ENCODE data around the gene BRSK2.
"Not testable (repeated sequence)": the region's sequence is repeated elsewhere in the genome, so short reads cannot be mapped to it uniquely, and the experiment has no call there.

The BRSK2 gene

DNA sequence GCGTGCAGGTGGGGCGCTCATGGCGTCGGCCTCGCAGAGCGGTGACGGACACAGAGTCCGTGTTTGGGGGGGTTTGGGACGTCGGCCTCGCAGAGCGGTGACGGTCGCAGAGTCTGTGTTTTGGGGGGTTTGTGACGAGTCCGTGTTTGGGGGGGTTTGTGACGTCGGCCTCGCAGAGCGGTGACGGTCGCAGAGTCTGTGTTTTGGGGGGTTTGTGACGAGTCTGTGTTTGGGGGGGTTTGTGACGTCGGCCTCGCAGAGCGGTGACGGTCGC, 20.1 kb downstream of the BRSK2 start:
- DNase-seq (ENCODE audit: low spot score): not testable (repeated sequence)

DNA sequence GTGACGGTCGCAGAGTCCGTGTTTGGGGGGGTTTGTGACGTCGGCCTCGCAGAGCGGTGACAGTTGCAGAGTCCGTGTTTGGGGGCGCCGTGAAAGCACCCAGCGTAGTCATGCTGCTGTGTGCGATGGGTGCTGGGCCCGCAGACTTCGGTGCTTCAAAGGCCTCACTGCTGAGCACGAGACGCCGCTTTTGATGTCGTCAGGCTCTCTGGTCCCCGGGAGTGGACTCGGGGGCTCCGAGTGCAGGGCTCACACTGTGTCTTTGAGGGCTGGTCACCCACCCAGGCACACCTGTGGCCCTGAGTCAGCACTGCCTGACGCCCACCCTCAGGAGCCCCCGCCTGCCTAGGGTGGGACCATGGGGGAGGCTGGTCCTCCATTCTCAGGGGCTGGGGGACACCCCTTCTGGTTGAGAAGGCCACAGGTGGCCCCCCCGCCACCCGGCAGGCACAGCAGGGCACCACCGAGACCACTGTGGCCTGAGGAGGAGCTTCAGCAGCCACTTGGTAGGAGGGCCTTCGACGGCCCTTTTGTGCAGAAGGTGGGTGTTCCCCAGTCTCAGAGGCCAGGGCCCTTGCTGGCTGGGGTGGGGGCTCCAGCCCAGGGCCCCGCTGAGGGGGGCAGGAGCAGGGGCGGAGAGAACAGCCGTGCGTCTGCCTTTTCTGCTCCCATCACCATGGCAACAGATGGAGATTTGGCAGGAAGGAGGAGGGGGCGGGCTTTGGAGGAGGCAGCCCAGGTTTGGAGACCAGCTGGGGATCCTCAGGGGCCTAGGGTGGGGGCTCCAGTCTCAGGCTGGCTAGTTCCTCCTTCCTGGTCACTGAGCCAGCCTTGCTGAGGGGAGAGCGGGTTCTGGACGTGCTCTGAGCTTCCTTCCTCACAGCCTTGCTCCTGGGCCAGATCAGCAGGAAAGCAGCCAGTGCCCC, 20.9 kb downstream of the BRSK2 start:
- no peak for DNase-seq (ENCODE audit: low spot score)

DNA sequence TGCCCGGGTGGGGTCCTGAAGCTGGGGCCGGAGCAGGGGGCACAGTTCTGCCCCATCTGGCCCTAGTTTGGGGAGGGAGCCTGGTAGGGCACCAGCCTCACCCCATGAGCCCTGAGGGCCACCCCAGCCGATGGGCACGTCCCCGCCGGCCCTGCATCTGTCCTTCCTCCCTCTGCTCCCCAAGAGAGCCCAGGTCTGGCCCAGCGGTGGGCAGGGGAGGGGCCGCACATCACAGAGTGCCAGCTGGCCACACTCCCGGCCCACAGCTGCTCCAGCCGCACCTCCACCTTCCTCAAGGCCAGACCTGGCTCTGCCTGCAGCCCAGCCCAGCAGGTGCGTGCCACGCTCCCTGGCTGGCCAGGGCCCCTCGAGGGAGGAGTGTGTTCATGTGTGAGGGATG, 21.6 kb downstream of the BRSK2 start:
- no peak for DNase-seq (ENCODE audit: low spot score)

DNA sequence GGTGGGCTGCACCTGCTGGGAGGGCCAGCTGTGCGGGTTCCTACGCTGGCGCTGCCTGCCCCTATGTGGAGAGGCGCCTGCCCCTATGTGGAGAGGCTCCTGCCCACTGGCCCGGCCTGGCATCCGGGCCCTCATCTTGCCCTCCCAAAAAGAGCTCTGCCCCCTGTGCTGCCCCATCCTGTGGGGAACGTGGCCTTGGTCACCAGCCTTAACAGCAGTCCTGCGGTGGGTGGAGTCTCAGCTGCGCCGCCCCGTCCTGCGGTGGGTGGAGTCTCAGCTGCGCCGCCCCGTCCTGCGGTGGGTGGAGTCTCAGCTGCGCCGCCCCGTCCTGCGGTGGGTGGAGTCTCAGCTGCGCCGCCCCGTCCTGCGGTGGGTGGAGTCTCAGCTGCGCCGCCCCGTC, 22.0 kb downstream of the BRSK2 start:
- DNase-seq (ENCODE audit: low spot score): not testable (repeated sequence)

DNA sequence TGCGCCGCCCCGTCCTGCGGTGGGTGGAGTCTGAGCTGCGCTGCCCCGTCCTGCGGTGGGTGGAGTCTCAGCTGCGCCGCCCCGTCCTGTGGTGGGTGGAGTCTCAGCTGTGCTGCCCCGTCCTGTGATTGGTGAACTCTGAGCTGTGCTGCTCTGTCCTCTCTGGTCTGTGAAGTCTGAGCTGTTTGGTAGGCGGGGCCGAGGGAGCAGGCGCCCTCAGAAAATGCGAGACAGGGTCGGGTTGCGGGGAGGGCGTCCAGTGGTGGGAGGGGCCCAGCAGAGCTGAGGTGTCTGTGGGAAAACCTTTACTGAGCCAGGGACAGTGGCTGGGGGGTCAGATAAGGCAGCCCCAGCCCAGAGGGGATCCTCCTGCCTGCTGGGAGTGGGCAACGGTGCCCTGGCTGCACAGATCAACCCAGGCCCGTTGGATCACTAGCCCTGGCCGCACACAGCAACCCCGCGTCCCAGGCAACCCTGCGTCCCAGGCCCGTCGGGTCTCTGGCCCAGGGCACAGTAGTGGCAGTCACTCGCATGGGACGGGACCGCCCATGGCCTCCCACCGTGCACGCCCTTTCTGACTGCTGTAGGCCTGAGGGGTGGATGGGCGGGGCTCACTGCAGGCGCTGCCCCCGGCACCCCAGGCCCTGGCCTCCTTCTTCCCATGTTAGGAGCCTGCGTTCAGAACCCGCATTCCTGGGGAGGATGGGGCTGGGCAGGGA, 22.8 kb downstream of the BRSK2 start:
- DNase-seq (ENCODE audit: low spot score): peak; percentile 62

DNA sequence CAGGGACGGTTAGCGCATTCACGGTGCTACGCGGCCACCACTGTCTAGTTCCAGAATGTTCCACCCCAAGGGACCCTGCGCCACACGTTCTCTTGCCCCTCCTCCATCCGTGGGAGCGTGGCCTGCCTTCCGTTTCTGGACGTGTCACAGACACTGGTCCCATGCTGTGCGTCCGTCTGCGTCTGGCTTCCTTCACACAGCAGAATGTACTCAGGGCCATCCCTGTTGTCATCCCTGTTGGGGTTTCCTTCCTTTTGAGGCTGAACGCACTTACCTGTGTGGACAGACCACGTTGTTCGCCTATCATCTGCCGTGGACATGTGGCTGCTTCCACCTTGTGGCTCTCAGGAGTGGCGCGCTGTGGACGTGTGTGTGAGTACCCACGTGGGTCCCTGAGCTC, 24.9 kb downstream of the BRSK2 start:
- DNase-seq (ENCODE audit: low spot score): no peak

DNA sequence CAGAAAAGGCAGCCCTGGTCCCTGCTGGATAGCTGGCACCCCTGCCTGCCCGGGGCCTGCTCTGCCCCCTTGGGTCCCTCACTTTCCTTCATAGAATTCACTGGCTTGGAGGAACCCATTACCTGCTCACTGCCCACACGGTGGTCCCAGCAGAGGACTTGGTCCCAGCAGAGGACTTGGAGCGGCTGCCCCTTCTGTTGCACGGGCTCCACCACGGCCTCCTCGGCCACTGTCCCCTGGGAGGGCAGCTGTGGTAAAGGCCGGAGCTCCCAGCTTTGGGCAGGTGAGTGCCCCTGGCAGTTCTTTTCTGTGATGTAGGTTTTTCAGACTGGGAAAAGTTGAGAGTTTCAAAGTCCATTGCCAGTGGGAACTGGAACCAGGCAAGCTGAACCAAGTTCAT, 25.9 kb downstream of the BRSK2 start:
- DNase-seq (ENCODE audit: low spot score): no peak

DNA sequence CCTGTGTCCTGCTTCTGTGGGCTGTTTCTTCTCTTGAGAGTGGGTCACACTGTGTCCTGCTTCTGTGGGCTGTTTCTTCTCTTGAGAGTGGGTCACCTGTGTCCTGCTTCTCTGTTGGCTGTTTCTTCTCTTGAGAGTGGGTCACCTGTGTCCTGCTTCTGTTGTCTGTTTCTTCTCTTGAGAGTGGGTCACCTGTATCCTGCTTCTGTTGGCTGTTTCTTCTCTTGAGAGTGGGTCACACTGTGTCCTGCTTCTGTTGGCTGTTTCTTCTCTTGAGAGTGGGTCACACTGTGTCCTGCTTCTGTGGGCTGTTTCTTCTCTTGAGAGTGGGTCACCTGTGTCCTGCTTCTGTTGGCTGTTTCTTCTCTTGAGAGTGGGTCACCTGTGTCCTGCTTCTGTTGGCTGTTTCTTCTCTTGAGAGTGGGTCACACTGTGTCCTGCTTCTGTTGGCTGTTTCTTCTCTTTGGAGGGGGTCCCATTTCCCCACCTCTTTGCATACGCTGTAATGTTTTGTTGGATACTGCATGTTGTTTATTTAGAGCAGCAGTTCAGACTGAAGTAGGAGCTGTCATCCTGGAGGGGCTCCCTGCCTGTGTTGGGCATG, 28.6 kb downstream of the BRSK2 start:
- DNase-seq (ENCODE audit: low spot score): not testable (repeated sequence)

DNA sequence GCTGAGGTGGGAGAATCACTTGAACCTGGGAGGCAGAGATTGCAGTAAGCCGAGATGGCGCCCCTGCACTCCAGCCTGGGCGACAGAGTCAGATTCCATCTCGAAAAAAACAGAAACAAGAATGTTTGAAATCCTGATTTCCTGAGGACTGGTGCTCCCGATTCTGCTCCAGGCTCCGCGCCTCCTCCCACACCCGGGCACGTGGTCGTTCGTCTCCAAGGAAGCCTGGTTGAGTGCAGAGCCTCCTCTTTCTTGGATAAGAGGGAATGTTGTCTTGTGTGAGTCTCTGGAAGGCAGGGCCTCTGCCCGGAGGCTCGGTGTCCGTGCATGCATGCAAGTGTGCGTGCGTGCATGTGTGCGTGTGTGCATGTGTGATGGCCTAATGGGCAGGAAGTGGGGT, 30.1 kb downstream of the BRSK2 start:
- no peak for DNase-seq (ENCODE audit: low spot score)

DNA sequence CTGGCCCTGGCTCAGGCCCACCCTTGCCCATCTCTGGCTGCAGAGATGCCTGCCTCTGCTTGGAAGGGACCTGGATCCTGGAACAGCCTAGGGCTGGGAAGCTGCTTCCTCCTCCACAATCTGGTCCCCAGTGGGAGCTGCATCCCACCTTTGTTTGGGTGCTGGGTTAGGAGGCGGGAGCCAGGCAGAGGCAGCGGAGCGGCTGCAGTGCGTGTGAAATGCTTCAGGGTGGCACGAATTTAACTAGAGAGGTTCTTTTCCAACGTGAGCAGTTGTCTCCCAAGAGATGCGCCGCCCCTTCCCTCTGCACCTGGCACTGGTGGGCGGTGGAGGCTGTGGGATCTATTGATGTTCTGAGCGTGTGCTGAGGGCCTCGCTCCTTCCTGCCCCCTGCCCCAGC, 31.6 kb downstream of the BRSK2 start:
- no peak for DNase-seq (ENCODE audit: low spot score)

DNA sequence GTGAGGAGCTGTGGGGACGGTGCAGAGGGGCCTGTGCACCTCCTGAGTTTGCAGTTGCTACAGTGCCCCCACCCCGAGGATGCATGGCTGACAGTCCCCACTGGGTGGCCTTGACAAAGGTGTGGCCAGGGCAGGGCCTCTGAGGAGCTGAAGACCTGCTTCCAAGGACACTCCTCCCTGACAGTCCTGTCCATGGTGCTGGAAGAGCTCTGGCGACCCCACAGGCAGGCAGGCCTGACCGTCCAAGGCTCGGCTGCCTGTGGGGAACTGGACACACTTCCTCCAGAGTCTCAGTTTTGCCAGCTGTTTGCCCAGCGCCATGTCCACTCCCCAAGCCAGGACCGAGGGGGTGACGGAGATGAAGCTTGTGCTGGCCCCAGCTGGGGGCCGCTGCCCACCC, 32.7 kb downstream of the BRSK2 start:
- peak; percentile 81 for DNase-seq (ENCODE audit: low spot score)

DNA sequence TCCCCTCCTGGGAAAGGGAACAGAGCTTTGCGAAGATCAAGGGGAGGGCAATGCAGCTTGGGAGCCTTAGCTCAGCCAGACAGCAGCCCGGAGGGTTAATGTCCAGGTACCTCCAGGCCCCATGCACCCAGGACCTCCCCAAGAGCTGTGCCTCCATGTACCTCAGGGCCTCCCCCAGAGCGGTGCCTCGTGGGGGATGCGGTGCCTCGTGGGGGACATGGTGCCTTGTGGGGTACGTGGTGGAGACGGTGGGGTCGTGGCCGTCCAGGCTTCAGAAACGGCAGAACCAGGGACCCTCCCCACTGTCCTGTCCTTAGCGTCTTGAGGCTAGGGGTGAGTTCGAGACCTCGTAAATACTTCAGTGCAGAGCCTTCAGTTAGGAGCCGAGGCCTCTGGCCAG, 33.2 kb downstream of the BRSK2 start:
- no peak for DNase-seq (ENCODE audit: low spot score)

DNA sequence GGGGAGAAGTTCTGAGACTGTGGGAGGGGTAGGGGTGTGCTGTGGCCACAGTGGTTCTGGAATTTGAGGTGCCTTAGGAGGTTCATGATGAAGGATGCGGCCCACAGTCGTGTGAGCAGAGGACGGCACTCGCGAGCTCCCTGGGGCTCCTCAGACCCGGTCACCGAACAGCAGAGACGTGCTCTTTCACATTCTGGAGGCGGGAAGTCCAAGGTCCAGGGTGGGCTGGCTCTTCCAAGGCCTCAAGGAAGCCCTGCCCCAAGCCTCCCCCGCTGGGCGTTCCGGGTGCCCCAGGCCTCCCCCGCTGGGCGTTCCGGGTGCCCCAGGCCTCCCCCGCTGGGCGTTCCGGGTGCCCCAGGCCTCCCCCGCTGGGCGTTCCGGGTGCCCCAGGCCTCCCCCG, 33.7 kb downstream of the BRSK2 start:
- DNase-seq (ENCODE audit: low spot score): not testable (repeated sequence)

DNA sequence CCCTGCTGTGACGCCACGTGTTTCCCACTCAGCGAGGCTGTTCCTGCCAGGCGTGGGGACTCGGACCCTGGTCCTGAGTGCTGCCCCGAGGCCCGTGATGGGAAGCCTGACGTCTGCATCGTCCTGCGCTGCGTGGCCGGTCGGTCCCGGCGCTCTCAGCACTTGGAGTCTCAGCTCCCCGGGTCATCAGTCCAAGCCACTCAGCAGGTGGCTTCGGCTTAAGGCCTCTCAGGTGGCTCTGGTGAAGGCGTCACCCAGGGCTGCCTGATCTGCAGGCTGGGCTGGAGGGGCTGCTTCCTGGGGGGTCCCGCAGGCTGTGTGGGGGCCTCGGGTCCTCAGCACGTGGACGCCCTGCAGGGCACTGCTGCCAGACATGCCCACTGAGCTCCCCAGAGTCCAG, 35.3 kb downstream of the BRSK2 start:
- DNase-seq (ENCODE audit: low spot score): no peak

DNA sequence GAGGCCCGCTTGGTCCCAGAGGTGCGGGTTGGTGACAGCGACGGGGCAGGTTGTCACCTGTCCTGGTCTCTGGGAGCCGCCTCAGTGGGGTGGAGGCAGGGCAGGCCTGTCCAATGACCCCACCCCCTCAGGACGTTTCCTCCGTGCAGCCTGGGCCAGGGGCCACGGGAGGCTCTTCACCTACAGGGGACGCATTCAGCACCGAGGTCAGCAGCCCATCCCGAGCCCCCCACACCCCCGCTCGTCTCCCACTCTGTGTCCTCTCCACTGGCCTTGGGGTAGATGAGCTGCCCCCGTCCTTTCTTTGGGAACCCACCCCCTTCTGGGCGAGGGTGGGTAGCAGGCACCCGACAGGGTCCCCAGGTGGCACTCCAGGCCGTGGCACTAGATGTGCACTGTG, 35.7 kb downstream of the BRSK2 start:
- DNase-seq (ENCODE audit: low spot score): no peak

DNA sequence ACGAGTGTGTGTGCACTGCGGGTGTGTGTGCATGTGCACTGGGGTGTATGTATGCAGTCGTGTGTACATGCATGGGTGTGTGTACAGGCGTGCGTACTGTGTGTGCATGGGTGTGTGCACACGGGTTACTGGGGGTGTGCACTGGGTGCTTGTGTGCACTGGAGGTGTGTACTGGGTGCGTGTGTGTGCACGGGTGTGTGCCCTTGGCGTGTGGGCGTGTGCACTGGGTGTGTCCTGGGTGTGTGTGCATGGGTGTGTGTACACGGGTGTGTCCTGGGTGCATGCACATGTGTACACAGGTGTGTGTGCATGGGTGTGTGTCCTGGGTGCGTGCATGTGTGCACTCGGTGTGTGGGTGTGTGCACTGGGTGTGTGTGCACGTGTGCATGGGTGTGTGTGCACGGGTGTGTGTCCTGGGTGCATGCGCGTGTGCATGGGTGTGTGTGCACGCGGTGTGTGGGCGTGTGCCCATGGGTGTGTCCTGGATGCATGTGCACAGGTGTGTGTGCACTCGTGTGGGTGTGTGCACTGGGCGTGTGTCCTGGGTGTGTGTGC, 39.1 kb downstream of the BRSK2 start:
- DNase-seq (ENCODE audit: low spot score): no peak

DNA sequence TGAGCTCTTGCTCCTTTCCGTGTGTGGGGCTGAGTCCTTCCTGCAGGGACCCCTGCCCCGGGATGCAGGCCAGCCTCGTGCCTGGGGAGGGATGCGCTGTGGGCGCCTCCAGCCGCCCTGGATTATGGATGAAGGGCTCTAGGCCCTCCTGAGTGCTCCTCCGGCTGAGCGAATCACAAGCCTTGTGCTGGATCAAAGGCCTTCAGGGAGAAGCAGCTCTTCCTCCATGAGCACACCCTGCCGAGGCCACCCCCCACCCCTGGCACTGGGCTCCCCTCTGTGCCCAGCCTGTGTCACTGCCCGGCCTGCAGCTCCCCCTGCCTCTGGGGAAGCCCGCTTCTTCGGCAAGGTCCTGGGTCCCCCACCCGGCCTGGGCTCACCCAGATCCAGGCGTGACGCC, 43.8 kb downstream of the BRSK2 start:
- no peak for DNase-seq (ENCODE audit: low spot score)

DNA sequence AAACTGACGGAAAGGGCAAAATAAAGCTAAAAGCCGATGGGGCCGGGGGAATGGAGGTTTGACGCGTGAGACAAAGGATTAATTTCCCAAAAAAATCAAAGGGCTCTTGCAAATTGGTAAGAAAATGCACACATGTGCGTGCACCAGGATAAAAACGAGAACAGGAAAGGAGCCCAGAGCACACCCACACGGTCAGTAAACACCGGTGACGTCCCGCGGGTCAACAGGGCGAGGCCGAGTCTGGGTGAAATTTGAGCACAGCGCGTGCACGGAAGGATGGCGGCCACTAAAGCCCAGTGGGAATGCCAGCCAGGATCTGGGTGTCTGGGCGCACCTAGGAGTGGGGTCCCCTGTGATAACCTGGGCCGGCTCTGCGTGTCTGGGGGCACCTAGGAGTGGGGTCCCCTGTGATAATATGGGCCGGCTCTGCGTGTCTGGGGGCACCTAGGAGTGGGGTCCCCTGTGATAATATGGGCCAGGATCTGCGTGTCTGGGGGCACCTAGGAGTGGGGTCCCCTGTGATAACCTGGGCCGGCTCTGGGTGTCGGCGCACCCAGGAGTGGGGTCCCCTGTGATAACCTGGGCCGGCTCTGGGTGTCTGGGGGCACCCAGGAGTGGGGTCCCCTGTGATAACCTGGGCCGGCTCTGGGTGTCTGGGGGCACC, 44.4 kb downstream of the BRSK2 start:
- no peak for DNase-seq (ENCODE audit: low spot score)

DNA sequence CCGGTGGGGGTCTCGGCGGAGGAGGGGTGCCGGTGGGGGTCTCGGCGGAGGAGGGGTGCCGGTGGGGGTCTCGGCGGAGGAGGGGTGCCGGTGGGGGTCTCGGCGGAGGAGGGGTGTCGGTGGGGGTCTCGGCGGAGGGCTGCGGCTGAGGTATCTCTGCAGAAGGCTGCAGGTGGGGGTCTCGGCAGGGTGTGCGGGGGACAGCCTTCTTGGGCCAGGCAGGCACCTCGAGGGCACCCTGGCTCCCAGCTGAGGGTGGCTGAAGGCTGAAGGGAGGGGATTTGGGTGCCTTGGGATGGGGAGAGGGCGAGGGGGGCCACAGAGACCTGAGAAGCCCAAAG, 45.7 kb downstream of the BRSK2 start:
- DNase-seq (ENCODE audit: low spot score): not testable (repeated sequence)

DNA sequence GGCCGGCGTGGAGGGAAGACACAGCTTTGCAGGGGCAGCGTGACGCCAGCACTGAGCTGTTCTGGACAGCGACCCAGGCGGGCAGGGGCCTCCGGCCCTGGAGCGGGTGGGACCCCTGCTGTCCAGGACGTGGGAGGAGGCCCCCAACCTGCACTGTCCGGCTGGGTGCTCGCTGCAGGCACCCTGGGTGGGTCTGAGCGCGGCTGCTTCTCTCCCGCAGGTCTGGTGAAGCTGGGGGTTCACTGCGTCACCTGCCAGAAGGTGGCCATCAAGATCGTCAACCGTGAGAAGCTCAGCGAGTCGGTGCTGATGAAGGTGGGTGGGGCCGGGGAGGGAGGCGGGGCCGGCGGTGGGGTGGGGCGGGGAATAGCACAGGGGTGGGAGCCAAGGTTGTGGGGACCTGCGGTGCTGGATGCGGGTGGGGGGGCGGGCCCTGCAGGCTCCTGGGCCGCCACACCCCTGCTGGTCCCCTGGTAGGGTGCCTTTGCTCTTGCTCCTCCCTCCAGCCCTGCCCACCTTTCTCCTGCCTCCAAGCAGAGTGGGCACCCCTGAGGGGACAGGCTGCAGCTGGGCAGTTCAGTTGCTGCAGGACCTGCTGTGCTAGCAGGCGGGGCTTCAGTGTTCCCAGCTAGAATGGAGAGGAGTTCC, 46.2 kb downstream of the BRSK2 start:
- DNase-seq (ENCODE audit: low spot score): peak; percentile 88

DNA sequence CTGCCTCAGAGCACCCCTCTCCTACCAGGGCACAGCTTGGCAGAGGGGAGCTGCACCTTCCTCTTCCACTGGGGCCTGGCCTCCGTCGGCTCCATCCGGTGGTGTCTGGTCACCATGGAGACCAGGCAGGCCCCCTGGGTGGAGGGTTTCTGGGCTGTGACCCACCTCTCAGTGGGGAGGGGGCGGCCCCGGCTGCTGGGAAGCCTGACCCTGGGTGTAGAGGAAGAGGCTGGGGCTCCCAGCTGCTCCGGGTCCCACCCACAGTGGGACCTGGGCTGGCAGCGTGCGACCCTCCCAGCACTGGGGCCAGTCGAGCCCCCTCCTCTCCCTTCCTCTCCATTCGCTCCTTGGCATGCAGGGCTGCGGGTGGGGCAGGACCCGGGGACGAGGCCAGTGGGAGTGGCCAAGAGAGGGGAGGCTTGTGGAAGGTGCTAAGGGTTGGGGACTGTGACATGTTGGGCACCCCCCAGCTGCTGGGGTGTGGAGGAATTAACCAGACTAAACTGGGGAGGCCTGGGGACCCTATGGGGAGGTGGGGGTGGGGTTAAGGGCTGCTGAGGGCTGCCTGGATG, 46.8 kb downstream of the BRSK2 start:
- DNase-seq (ENCODE audit: low spot score): peak; percentile 64

DNA sequence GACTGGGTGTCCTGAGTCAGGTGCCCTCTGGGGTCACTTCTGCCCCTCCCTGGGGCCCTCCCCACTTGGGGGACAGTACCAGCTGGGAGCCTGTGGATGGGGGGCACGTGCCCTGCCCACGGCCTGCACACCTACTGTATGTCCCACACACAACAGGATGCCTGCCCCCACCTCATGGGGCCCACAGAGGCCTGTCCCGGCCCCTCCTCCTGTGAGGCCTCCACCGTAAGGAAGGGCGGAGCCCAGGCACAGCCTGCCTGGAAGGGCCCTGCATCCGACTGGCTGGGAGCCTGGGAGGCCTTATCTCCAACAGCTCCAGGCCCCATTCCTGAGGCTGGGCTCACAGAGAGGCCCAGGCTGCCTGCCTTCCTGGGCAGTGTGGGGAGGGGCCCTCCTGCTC, 47.8 kb downstream of the BRSK2 start:
- no peak for DNase-seq (ENCODE audit: low spot score)
